Vagina (tissue), 2 donors: Measurements from ENCODE around the gene NPC1L1. TPM values are rescaled to one million over a fixed set of nuclear protein-coding genes. Genes with fewer than 3 reads are reported as not detected.
"Not testable (repeated sequence)": the region's sequence is repeated elsewhere in the genome, so short reads cannot be mapped to it uniquely, and the experiment has no call there.

Experiments
- DNase-seq, 2 donors: peaks; one replicate each; pipeline ENCODE4 v3.0.0-alpha.2; 2017; ENCODE audit errors: extremely low spot score in 2 of 2
- H3K27ac ChIP-seq: fragments of 200-600 bp; sonication (generic); one replicate; pipeline ENCODE4 v1.5.1; 2019
- H3K27me3 ChIP-seq: fragments of 200-600 bp; sonication (generic); one replicate; pipeline ENCODE4 v1.5.1; 2019
- H3K36me3 ChIP-seq, 2 donors: fragments of 200-600 bp; sonication (generic); one replicate each; pipeline ENCODE4 v1.5.1; 2017 to 2019
- H3K4me1 ChIP-seq: fragments of 200-600 bp; sonication (generic); one replicate; pipeline ENCODE4 v1.5.1; 2019
- H3K4me3 ChIP-seq, 2 donors: fragments of 200-600 bp; sonication (generic); 1 replicate in 1 of 2; 2 replicates in 1 of 2; pipeline ENCODE4 v1.5.1; 2016 to 2019
- H3K9me3 ChIP-seq: fragments of 200-600 bp; sonication (generic); one replicate; pipeline ENCODE4 v1.5.1; 2019
- POLR2A ChIP-seq, 2 donors: fragments of 450-650 bp; IDR thresholded peaks; one replicate each; pipeline ENCODE4 v1.6.1; 2017; ENCODE audit warnings: antibody characterized with exemption in 2 of 2, mild to moderate bottlenecking in 2 of 2, moderate library complexity in 2 of 2
- POLR2AphosphoS5 ChIP-seq, 2 donors: sonication (generic); formaldehyde crosslinking; IDR thresholded peaks; one replicate each; pipeline ENCODE4 v1.9.0; 2017; ENCODE audit warnings: antibody characterized with exemption in 2 of 2, mild to moderate bottlenecking in 2 of 2, low read depth in 1 of 2; ENCODE audit not compliant: insufficient read depth in 1 of 2
- intact Hi-C: fragments of 100-400 bp; cut with DNase I; formaldehyde crosslinking; loops from one replicate; pipeline ENCODE4 v1.15.1; 2023
- total RNA-seq: library from RNA; depleted of rRNA; stranded (reverse); fragments of >200 nt; gene quantifications from one replicate; pipeline ENCODE4 v1.2.3, GENCODE V29; 2016
- TF ChIP-seq, protein P1 (sequence below), 3 experiments: fragments of 450-650 bp in 2 of 3; fragments of 200-600 bp in 1 of 3; sonication (generic) in 1 of 3; IDR thresholded peaks; one replicate each; pipeline ENCODE4 v1.5.1; 2017 to 2019; ENCODE audit warnings: antibody characterized with exemption in 3 of 3, mild to moderate bottlenecking in 2 of 3, moderate library complexity in 2 of 3

The NPC1L1 gene
- total RNA-seq, 1 donor from 2014 or later, result 0.49 TPM

DNA sequence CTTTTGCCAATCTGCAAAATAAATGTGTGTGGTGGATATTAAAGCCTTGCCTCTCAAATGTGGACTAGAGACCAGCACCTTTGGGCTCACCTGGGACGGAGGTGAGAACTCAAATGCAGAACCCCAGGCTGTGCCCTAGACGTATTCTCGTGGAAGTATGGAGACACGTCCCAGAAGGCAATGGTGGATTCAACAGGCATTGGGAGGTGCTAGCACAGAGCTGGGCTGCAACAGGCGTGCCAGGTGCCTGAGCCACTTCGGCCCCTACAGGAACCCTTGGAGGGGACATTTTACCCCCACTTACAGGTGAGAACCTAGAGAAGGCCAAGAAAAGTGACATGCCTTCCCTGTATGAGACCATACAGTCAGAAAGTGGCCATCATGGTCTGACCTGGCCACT lies 20.4 kb upstream of the NPC1L1 start:
- no peak overlapping the region for H3K4me3 ChIP-seq
- H3K36me3 ChIP-seq, result peaks cover 0 to 11% of the 10 kb centered on the region in 2 donors
- H3K27me3 ChIP-seq, result no peaks in the 10 kb centered on the region
- H3K27ac ChIP-seq, result no peak overlapping the region
- no peaks in the 10 kb centered on the region for H3K4me1 ChIP-seq
- intact Hi-C loops, result loop anchor here (5.0 kb wide), 1 partner anchor 319 kb away; no protein-coding TSS in a partner anchor
- no peaks in the 10 kb centered on the region for H3K9me3 ChIP-seq
- TF ChIP-seq POLR2AphosphoS5 (IDR thresholded peaks at IDR 0.05; ENCODE audit: insufficient read depth in 1 of 2, low read depth in 1 of 2) (no peak), POLR2A (IDR thresholded peaks at IDR 0.05) (no peak)
- TF ChIP-seq, protein P1, sequence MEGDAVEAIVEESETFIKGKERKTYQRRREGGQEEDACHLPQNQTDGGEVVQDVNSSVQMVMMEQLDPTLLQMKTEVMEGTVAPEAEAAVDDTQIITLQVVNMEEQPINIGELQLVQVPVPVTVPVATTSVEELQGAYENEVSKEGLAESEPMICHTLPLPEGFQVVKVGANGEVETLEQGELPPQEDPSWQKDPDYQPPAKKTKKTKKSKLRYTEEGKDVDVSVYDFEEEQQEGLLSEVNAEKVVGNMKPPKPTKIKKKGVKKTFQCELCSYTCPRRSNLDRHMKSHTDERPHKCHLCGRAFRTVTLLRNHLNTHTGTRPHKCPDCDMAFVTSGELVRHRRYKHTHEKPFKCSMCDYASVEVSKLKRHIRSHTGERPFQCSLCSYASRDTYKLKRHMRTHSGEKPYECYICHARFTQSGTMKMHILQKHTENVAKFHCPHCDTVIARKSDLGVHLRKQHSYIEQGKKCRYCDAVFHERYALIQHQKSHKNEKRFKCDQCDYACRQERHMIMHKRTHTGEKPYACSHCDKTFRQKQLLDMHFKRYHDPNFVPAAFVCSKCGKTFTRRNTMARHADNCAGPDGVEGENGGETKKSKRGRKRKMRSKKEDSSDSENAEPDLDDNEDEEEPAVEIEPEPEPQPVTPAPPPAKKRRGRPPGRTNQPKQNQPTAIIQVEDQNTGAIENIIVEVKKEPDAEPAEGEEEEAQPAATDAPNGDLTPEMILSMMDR (IDR thresholded peaks at IDR 0.05), result no peak
- no peak for DNase-seq

DNA sequence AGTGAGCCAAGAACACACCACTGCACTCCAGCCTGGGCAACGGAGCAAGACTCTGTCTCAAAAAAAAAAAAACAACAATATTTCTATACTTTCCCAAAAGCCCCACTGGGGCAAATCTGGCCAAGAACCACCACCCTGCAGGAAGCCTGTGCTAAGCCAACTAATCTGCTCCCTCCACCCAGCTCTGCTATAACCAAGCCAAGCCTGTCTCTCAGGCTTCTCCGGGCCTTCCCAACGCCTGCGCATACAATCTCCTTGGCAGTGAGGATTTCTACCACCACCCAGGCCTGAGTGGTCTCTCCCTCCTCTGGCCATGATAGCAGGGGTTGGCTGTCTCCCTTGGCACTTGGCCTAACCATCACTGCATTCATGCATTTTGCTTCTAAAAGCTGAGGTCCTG lies 18.4 kb upstream of the NPC1L1 start:
- Histone ChIP-seq H3K9me3 (no peaks in the 10 kb centered on the region), H3K4me3 (no peak overlapping the region), H3K36me3 (peaks cover 0 to 6% of the 10 kb centered on the region in 2 donors), H3K27me3 (no peaks in the 10 kb centered on the region), H3K4me1 (no peaks in the 10 kb centered on the region), H3K27ac (no peak overlapping the region)
- no peak for DNase-seq
- TF ChIP-seq POLR2A (IDR thresholded peaks at IDR 0.05) (no peak), POLR2AphosphoS5 (IDR thresholded peaks at IDR 0.05; ENCODE audit: insufficient read depth in 1 of 2, low read depth in 1 of 2) (no peak)
- TF ChIP-seq, protein P1 (IDR thresholded peaks at IDR 0.05), result no peak
- intact Hi-C loops, result no loop called here

DNA sequence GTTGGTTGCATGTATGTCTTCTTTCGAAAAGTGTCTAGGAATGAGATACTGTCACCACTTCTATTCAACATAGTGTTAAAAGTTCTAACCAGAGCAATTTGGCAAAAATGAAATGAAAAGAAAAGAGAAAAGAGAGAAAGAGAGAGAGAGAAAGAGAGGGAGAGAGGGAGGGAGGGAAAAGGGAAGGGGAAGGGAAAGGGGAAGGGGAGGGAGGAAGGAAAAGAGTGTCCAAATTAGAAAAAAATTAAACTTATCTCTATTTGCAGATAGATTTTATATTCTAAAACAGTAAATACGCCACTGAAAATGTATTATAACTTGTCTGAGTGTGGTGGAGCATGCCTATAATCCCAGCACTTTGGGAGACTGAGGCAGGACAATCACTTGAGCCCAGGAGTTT lies 16.4 kb upstream of the NPC1L1 start:
- no peak overlapping the region for H3K27ac ChIP-seq
- DNase-seq, result no peak
- TF ChIP-seq, protein P1 (IDR thresholded peaks at IDR 0.05), result no peak
- TF ChIP-seq POLR2AphosphoS5 (IDR thresholded peaks at IDR 0.05; ENCODE audit: insufficient read depth in 1 of 2, low read depth in 1 of 2) (no peak), POLR2A (IDR thresholded peaks at IDR 0.05) (no peak)
- intact Hi-C loops, result no loop called here
- no peaks in the 10 kb centered on the region for H3K27me3 ChIP-seq
- H3K36me3 ChIP-seq, result no peaks in the 10 kb centered on the region
- H3K4me3 ChIP-seq, result no peak overlapping the region
- no peaks in the 10 kb centered on the region for H3K9me3 ChIP-seq
- H3K4me1 ChIP-seq, result no peaks in the 10 kb centered on the region

DNA sequence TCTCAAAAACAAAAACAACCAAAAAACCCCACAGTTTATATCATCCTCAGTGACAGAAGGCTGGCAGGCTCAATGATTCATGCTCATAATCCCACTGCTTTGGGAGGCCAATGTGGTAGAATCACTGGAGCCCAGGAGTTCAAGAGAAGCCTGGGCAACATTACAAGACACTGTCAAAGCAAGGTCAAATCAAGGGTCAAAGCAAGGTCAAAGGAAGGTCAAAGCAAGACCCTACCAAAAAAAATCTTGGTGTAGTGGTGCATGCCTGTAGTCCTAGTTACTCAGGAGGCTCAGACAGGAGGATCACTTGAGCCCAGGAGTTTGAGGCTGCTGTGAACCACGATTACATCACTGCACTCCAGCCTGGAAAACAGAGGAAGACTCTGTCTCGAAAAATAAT lies 14.2 kb upstream of the NPC1L1 start:
- Histone ChIP-seq H3K36me3 (no peaks in the 10 kb centered on the region), H3K27me3 (no peaks in the 10 kb centered on the region), H3K4me1 (no peaks in the 10 kb centered on the region), H3K4me3 (no peak overlapping the region), H3K27ac (no peak overlapping the region), H3K9me3 (no peaks in the 10 kb centered on the region)
- TF ChIP-seq POLR2AphosphoS5 (IDR thresholded peaks at IDR 0.05; ENCODE audit: insufficient read depth in 1 of 2, low read depth in 1 of 2), result no peak
- TF ChIP-seq, protein P1 (IDR thresholded peaks at IDR 0.05), result no peak
- TF ChIP-seq POLR2A (IDR thresholded peaks at IDR 0.05), result no peak
- intact Hi-C loops, result no loop called here
- no peak for DNase-seq

DNA sequence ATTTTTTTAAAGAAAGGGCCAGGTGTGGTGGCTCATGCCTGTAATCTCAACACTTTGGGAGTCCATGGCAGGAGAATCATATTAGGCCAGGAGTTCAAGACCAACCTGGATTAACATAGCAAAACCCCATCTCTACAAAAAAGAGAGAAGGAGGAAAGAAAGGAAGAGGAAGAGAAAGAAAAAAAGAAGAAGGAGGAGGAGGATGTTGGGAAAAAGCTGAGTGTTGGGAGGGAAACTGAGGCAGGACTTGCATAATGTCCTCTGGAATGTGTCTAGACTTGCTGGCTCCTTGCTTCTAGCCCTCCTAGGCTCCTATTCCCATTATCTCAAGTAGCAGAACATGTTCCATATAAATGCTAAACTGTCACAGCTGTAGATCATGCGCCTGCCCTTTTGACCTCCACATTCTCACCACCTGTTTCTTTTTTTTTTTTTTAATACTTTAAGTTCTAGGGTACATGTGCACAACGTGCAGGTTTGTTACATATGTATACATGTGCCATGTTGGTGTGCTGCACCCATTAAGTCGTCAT lies 11.4 kb upstream of the NPC1L1 start:
- H3K9me3 ChIP-seq, DNase-seq, H3K27me3 ChIP-seq, H3K4me1 ChIP-seq, H3K36me3 ChIP-seq, H3K27ac ChIP-seq, H3K4me3 ChIP-seq, intact Hi-C loops: not testable (repeated sequence)
